ENCODE results near the gene PPP1R12B.
"Not testable (repeated sequence)": the region's sequence is repeated elsewhere in the genome, so short reads cannot be mapped to it uniquely, and the experiment has no call there.

PPP1R12B gene

GRCh38 chr1:202520857-202521216 is 172.3 kb downstream of the PPP1R12B start:
- DNase-seq (ENCODE audit: low spot score); FAIRE-seq: not testable (repeated sequence)

GRCh38 chr1:202521484-202521883 is 173.0 kb downstream of the PPP1R12B start:
- not testable (repeated sequence) for FAIRE-seq; DNase-seq (ENCODE audit: low spot score)

- DNase-seq (ENCODE audit: low spot score) (no peak), FAIRE-seq (no peak)
Measured at GRCh38 chr1:202521886-202522285, 173.4 kb downstream of the PPP1R12B start.

- DNase-seq (ENCODE audit: low spot score); FAIRE-seq: not testable (repeated sequence)
Measured at GRCh38 chr1:202526056-202526455, 177.6 kb downstream of the PPP1R12B start.

GRCh38 chr1:202528096-202528722 is 179.7 kb downstream of the PPP1R12B start:
- DNase-seq (ENCODE audit: low spot score); FAIRE-seq: not testable (repeated sequence)

GRCh38 chr1:202530686-202531085 is 182.2 kb downstream of the PPP1R12B start:
- DNase-seq (ENCODE audit: low spot score); FAIRE-seq: not testable (repeated sequence)

- no peak for FAIRE-seq
- DNase-seq (ENCODE audit: low spot score), result no peak
Measured at GRCh38 chr1:202531472-202531811, 182.9 kb downstream of the PPP1R12B start.

- FAIRE-seq; DNase-seq (ENCODE audit: low spot score): not testable (repeated sequence)
Measured at GRCh38 chr1:202531812-202532616, 183.5 kb downstream of the PPP1R12B start.

- not testable (repeated sequence) for FAIRE-seq; DNase-seq (ENCODE audit: low spot score)
Measured at GRCh38 chr1:202539166-202539574, 190.7 kb downstream of the PPP1R12B start.

GRCh38 chr1:202539583-202539982 is 191.1 kb downstream of the PPP1R12B start:
- DNase-seq (ENCODE audit: low spot score); FAIRE-seq: not testable (repeated sequence)

GRCh38 chr1:202540014-202540413 is 191.5 kb downstream of the PPP1R12B start:
- FAIRE-seq, result no peak

GRCh38 chr1:202540448-202540847 is 191.9 kb downstream of the PPP1R12B start:
- no peak for FAIRE-seq
- no peak for DNase-seq (ENCODE audit: low spot score)

More at GRCh38 chr1:202540014-202540413, 191.5 kb downstream of the PPP1R12B start:
- no peak for DNase-seq (ENCODE audit: low spot score)

GRCh38 chr1:202540858-202541257 is 192.4 kb downstream of the PPP1R12B start:
- DNase-seq (ENCODE audit: low spot score); FAIRE-seq: not testable (repeated sequence)

- not testable (repeated sequence) for FAIRE-seq; DNase-seq (ENCODE audit: low spot score)
Measured at GRCh38 chr1:202542415-202542814, 193.9 kb downstream of the PPP1R12B start.

- not testable (repeated sequence) for FAIRE-seq; DNase-seq (ENCODE audit: low spot score)
Measured at GRCh38 chr1:202543537-202543936, 195.0 kb downstream of the PPP1R12B start.

- not testable (repeated sequence) for FAIRE-seq
Measured at GRCh38 chr1:202544766-202545449, 196.4 kb downstream of the PPP1R12B start.

GRCh38 chr1:202545647-202546303 is 197.3 kb downstream of the PPP1R12B start:
- FAIRE-seq; DNase-seq (ENCODE audit: low spot score): not testable (repeated sequence)

More at GRCh38 chr1:202544766-202545449, 196.4 kb downstream of the PPP1R12B start:
- not testable (repeated sequence) for DNase-seq (ENCODE audit: low spot score)

GRCh38 chr1:202546377-202546776 is 197.9 kb downstream of the PPP1R12B start:
- FAIRE-seq; DNase-seq (ENCODE audit: low spot score): not testable (repeated sequence)

GRCh38 chr1:202546796-202547195 is 198.3 kb downstream of the PPP1R12B start:
- FAIRE-seq; DNase-seq (ENCODE audit: low spot score): not testable (repeated sequence)

- DNase-seq (ENCODE audit: low spot score) (no peak), FAIRE-seq (no peak)
Measured at GRCh38 chr1:202547215-202547614, 198.7 kb downstream of the PPP1R12B start.

- DNase-seq (ENCODE audit: low spot score); FAIRE-seq: not testable (repeated sequence)
Measured at GRCh38 chr1:202550088-202550487, 201.6 kb downstream of the PPP1R12B start.

All from RCC 7860 (cell line).